Natural killer cell (primary cell): ENCODE results near the gene CDC6. TPM values are rescaled to one million over a fixed set of nuclear protein-coding genes. Genes with fewer than 3 reads are reported as not detected.

Experiments
- ATAC-seq, 3 donors: fragments of 150-1000 bp in 2 of 3; fragments of 200-7000 bp in 1 of 3; cut with Tn5 transposase; 1 replicate in 1 of 3; 2 replicates in 2 of 3; pipeline ENCODE4 v1.10.0; 2021; ENCODE audit warnings: mild to moderate bottlenecking in 2 of 3, moderate library complexity in 2 of 3
- DNase-seq, 2 donors: peaks; one replicate each; pipeline versions ENCODE4 v3.0.0 to v3.0.0-alpha.2; 2013 to 2021; ENCODE audit warnings: mixed read lengths in 1 of 2
- H3K27ac ChIP-seq: one replicate; pipeline ENCODE4 v1.5.1; 2013; ENCODE audit warnings: mild to moderate bottlenecking, low read length
- H3K27me3 ChIP-seq: one replicate; pipeline ENCODE4 v1.6.1; 2013; ENCODE audit warnings: low read length; ENCODE audit not compliant: control insufficient read depth, insufficient read depth
- H3K36me3 ChIP-seq: one replicate; pipeline ENCODE4 v1.6.1; 2013; ENCODE audit warnings: low read length; ENCODE audit not compliant: control insufficient read depth, insufficient read depth
- H3K4me1 ChIP-seq: one replicate; pipeline ENCODE4 v1.6.1; 2013; ENCODE audit warnings: low read length; ENCODE audit not compliant: control insufficient read depth, insufficient read depth
- H3K4me3 ChIP-seq: one replicate; pipeline ENCODE4 v1.5.1; 2013; ENCODE audit warnings: low read length
- H3K9me3 ChIP-seq: one replicate; pipeline ENCODE4 v1.6.1; 2013; ENCODE audit warnings: low read length; ENCODE audit not compliant: control insufficient read depth, insufficient read depth
- H3K27ac Mint-ChIP-seq, 2 donors: one replicate each; pipeline ENCODE4 v1.8.0; 2022; ENCODE audit warnings: mild to moderate bottlenecking in 2 of 2, mixed read lengths in 2 of 2, moderate library complexity in 1 of 2
- H3K27me3 Mint-ChIP-seq, 2 donors: one replicate each; pipeline ENCODE4 v1.8.0; 2022; ENCODE audit warnings: low read depth in 2 of 2, mixed read lengths in 2 of 2
- H3K36me3 Mint-ChIP-seq: one replicate; pipeline ENCODE4 v1.8.0; 2022; ENCODE audit warnings: mixed read lengths
- H3K4me1 Mint-ChIP-seq, 2 donors: one replicate each; pipeline ENCODE4 v1.8.0; 2022; ENCODE audit warnings: mixed read lengths in 2 of 2
- H3K4me3 Mint-ChIP-seq: one replicate; pipeline ENCODE4 v1.8.0; 2022; ENCODE audit warnings: mild to moderate bottlenecking, moderate library complexity, mixed read lengths
- H3K9me3 Mint-ChIP-seq, 2 donors: one replicate each; pipeline ENCODE4 v1.8.0; 2022; ENCODE audit warnings: mixed read lengths in 2 of 2
- WGBS: methylation state at CpG from one replicate; pipeline ENCODE4 v1.1.7; 2013; ENCODE audit warnings: missing lambda C conversion rate; ENCODE audit not compliant: insufficient coverage; 5-methylcytosine and 5-hydroxymethylcytosine counted together
- intact Hi-C: fragments of 100-400 bp; cut with micrococcal nuclease; formaldehyde crosslinking; loops from one replicate; pipeline ENCODE4 v1.14.2; 2022
- total RNA-seq, 4 donors: library from RNA; stranded (reverse); fragments of 120-200 nt in 1 of 4; gene quantifications; one replicate each; pipeline versions ENCODE4 v1.2.3 to v1.2.4, GENCODE V29; 2013 to 2022
- TF ChIP-seq, protein P1 (sequence below): fragments of 200-600 bp; IDR thresholded peaks from one replicate; pipeline ENCODE4 v1.8.0; 2022; ENCODE audit warnings: antibody characterized with exemption

The CDC6 gene
- total RNA-seq, 3 donors from 2014 or later (not counting 1 experiment from before 2014, with no cell fraction given) = 3.4 to 4.9 (median 3.8) TPM

DNA sequence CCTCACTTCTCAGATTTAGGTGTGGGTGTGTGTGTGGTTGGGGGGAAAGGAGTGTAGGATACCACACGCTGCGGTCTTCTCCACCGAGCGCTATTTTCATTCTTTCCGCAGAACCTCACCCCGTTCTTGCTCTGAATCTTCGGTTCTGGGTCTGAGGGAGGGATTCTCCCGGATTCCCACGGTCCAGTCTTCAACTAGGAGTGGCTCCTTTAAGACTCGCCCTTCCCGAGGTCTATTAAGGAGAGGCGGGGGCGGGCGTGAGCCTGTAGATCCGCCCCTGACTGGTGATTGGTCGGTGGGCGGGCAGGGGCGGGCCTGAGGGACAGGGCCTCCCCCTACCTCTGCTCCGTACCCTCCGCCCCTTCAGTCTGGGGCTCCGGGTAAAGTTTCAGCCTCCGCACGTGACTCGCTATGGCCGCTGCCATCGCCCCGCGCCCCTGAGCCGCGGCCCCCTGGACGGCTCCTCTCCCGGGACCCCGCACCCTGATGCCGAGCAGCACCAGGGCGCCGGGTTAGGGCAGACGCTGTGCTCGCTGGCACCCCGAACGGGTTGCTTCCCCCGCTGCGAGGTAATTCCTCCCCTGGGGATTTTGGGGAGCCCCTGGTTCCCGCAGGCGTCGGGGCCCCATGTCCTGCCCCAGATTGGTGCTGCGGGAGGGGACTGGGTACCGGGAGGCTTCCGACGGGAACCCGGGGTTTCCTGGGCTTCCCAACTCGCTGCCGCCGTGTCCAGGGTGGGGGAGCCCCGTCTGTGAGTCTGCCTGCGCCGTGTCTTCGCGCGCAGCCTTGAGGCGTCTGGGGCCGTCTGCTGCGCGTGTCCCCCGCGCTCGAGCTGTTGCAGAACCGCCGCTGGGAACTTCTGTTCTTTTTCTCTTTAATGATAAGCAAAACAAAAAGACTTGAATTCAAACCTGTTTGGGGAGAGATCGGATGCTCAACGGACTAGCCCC, 30.5 kb downstream of the CDC6 start:
- intact Hi-C loops = loop anchor here (1.0 kb wide), 1 partner anchor 8 kb away; no protein-coding TSS in a partner anchor
- H3K27me3 Mint-ChIP-seq = no peaks in the 10 kb centered on the region
- peaks cover 94% of the 10 kb centered on the region for H3K4me1 ChIP-seq
- no peaks in the 10 kb centered on the region for H3K9me3 ChIP-seq
- peak overlapping the region; percentile 98 for H3K27ac ChIP-seq
- under 1% methylated on average over 69 of the region's 70 CpGs for WGBS
- H3K4me3 ChIP-seq = peak overlapping the region; percentile 79
- H3K4me3 Mint-ChIP-seq = peak overlapping the region; percentile 94
- H3K9me3 Mint-ChIP-seq = no peaks in the 10 kb centered on the region
- ATAC-seq (peak; percentile 61 to 86 (median 71)), DNase-seq (peak; percentile 89 to 95)
- no peaks in the 10 kb centered on the region for H3K27me3 ChIP-seq
- H3K4me1 Mint-ChIP-seq = peaks cover 78 to 95% of the 10 kb centered on the region in 2 donors
- H3K36me3 Mint-ChIP-seq = no peaks in the 10 kb centered on the region
- TF ChIP-seq, protein P1, sequence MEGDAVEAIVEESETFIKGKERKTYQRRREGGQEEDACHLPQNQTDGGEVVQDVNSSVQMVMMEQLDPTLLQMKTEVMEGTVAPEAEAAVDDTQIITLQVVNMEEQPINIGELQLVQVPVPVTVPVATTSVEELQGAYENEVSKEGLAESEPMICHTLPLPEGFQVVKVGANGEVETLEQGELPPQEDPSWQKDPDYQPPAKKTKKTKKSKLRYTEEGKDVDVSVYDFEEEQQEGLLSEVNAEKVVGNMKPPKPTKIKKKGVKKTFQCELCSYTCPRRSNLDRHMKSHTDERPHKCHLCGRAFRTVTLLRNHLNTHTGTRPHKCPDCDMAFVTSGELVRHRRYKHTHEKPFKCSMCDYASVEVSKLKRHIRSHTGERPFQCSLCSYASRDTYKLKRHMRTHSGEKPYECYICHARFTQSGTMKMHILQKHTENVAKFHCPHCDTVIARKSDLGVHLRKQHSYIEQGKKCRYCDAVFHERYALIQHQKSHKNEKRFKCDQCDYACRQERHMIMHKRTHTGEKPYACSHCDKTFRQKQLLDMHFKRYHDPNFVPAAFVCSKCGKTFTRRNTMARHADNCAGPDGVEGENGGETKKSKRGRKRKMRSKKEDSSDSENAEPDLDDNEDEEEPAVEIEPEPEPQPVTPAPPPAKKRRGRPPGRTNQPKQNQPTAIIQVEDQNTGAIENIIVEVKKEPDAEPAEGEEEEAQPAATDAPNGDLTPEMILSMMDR = no peak
- H3K36me3 ChIP-seq = no peaks in the 10 kb centered on the region
- H3K27ac Mint-ChIP-seq = peak overlapping the region; percentile 99

DNA sequence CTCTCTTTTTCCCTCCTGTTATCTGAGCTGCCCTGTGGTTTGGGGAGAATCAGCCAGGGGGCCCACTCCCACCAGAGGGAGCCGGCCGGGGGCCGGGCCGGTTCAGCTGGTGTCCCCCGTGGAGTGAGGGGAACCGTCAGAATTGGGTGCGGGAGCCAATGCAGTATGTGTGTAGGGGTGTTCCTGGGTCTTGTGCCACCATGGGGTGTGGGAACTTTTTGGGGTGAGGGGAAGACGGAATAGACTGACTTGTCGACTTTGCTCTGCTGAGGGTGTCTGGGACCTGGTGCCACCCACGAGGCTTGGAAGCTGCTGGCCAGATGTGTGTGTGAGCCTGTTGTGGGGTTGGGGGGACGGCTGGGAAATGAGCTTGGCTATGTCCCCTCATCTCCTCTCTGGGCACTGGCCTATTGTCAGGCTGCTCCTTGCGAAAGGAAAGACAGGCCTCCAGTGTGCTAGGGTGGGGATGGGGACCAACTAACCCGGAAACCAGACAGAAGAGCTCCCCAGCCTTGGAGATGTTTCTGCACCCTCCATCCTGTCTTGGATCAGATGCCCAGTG, 31.2 kb downstream of the CDC6 start:
- intact Hi-C loops = loop anchor here (1.0 kb wide), 1 partner anchor 7 kb away; no protein-coding TSS in a partner anchor
- H3K4me1 Mint-ChIP-seq = peaks cover 79 to 95% of the 10 kb centered on the region in 2 donors
- ATAC-seq (no peak), DNase-seq (peak in 1 of 2 donors; percentile 59)
- no peaks in the 10 kb centered on the region for H3K36me3 ChIP-seq
- no peaks in the 10 kb centered on the region for H3K27me3 Mint-ChIP-seq
- no peaks in the 10 kb centered on the region for H3K9me3 Mint-ChIP-seq
- 11% methylated on average over 13 of the region's 13 CpGs for WGBS
- no peaks in the 10 kb centered on the region for H3K9me3 ChIP-seq
- peak overlapping the region; percentile 99 for H3K27ac Mint-ChIP-seq
- H3K4me1 ChIP-seq = peaks cover 94% of the 10 kb centered on the region
- H3K27ac ChIP-seq = peak overlapping the region; percentile 98
- TF ChIP-seq, protein P1 = no peak
- peak overlapping the region; percentile 94 for H3K4me3 Mint-ChIP-seq
- no peaks in the 10 kb centered on the region for H3K36me3 Mint-ChIP-seq
- H3K4me3 ChIP-seq = peak overlapping the region; percentile 79
- no peaks in the 10 kb centered on the region for H3K27me3 ChIP-seq

DNA sequence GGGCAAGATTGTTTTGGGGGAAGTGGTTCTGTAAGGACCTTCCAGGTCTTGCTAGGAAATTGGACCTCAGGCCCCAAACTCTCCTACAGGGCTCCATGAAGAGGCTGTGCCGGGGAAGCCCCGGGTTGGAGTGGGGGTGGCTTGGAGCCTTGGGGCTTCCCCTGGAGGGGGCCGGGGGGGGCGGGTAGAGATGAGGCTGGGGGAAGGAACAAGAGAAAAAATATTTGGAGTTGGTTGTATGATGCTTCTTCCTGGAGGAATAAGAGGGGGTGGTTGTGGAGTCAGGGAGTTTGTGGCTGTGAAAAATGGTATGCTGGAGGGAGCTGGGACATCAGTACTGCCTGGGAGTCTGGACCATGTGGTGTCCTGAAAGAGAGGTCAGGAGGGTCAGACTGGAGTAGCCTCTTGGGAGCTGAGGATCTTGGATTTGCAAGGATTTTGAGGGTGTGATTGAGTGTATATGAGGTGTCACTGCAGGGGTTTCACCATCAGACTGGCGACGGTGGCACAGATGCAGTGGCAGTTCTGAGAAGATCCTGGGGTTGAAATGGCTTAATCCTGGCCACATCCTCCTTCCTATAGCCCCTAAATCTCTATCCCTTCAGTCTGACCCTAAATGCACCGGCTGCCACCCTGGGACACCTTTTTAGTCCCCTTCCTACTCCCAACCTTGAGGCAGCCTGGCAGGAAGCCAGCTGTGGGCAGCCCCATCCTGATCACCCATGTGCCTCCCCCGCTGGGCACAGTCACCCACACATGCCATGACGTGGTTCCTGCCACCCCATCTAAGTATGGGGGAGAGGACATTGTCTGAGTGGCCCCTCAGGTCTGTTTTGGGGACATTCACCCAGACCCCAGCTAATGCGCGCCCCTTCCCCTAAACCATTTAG, 32.2 kb downstream of the CDC6 start:
- Histone ChIP-seq H3K36me3 (no peaks in the 10 kb centered on the region), H3K4me1 (peaks cover 94% of the 10 kb centered on the region), H3K27me3 (no peaks in the 10 kb centered on the region), H3K27ac (peak overlapping the region; percentile 98), H3K4me3 (peak overlapping the region; percentile 79), H3K9me3 (no peaks in the 10 kb centered on the region)
- Mint-ChIP-seq H3K27ac (peak overlapping the region; percentile 99), H3K4me3 (peak overlapping the region; percentile 94), H3K9me3 (no peaks in the 10 kb centered on the region), H3K4me1 (peaks cover 82 to 91% of the 10 kb centered on the region in 2 donors), H3K27me3 (no peaks in the 10 kb centered on the region), H3K36me3 (no peaks in the 10 kb centered on the region)
- ATAC-seq (no peak), DNase-seq (peak; percentile 71 to 95)
- TF ChIP-seq, protein P1 = no peak
- WGBS = 38% methylated on average over 9 of the region's 11 CpGs
- intact Hi-C loops = loop anchor here (5.0 kb wide), 2 partner anchors 222 to 553 kb away; no protein-coding TSS in a partner anchor
